Mononuclear cell (primary cell): Measurements from ENCODE around the gene MACROD1. TPM values are rescaled to one million over a fixed set of nuclear protein-coding genes. Genes with fewer than 3 reads are reported as not detected.
A peak's percentile ranks its signal among the peaks of the same experiment; 100 is the strongest.

Source experiments
- H3K27me3 ChIP-seq: 2 replicates; pipeline ENCODE4 v1.6.0; 2011; ENCODE audit warnings: low read length, control low read depth; ENCODE audit not compliant: insufficient read depth
- H3K4me1 ChIP-seq: 2 replicates; pipeline ENCODE4 v1.5.1; 2011; ENCODE audit warnings: mild to moderate bottlenecking, low read length, control low read depth; ENCODE audit not compliant: insufficient read depth
- H3K4me3 ChIP-seq: 2 replicates; pipeline ENCODE4 v1.5.1; 2011; ENCODE audit warnings: mild to moderate bottlenecking, low read length, moderate library complexity
- H3K9me3 ChIP-seq: 2 replicates; pipeline ENCODE4 v1.5.1; 2011; ENCODE audit warnings: low read depth, mild to moderate bottlenecking, control low read depth, low read length
- total RNA-seq: library from RNA; depleted of rRNA; stranded (reverse); fragments of >200 nt; gene quantifications from one replicate; pipeline ENCODE4 v1.2.3, GENCODE V29; 2012

Gene MACROD1
- total RNA-seq, 1 donor, result 4.0 TPM

- peaks cover 18% of the 10 kb centered on the region for H3K27me3 ChIP-seq
- no peak overlapping the region for H3K4me3 ChIP-seq
- H3K9me3 ChIP-seq, result no peaks in the 10 kb centered on the region
- peaks cover 14% of the 10 kb centered on the region for H3K4me1 ChIP-seq
These were observed 102.1 kb downstream of the MACROD1 start for GRCh38 chr11:64063777-64064176.

- Histone ChIP-seq H3K9me3 (no peaks in the 10 kb centered on the region), H3K4me1 (peaks cover 14% of the 10 kb centered on the region), H3K4me3 (no peak overlapping the region), H3K27me3 (peaks cover 18% of the 10 kb centered on the region)
These were observed 103.5 kb downstream of the MACROD1 start for GRCh38 chr11:64062185-64063039.

- Histone ChIP-seq H3K4me3 (peak overlapping the region; percentile 20), H3K9me3 (no peaks in the 10 kb centered on the region), H3K4me1 (peaks cover 14% of the 10 kb centered on the region), H3K27me3 (peaks cover 18% of the 10 kb centered on the region)
These were observed 105.0 kb downstream of the MACROD1 start for GRCh38 chr11:64060861-64061444.

GRCh38 chr11:64060263-64060860 lies 105.6 kb downstream of the MACROD1 start:
- Histone ChIP-seq H3K27me3 (peaks cover 18% of the 10 kb centered on the region), H3K4me1 (peaks cover 14% of the 10 kb centered on the region), H3K9me3 (no peaks in the 10 kb centered on the region), H3K4me3 (peak overlapping the region; percentile 20)

- Histone ChIP-seq H3K27me3 (peaks cover 18% of the 10 kb centered on the region), H3K9me3 (no peaks in the 10 kb centered on the region)
These were observed 106.4 kb downstream of the MACROD1 start for GRCh38 chr11:64059339-64060140.

GRCh38 chr11:64058494-64058893 lies 107.4 kb downstream of the MACROD1 start:
- Histone ChIP-seq H3K27me3 (peaks cover 18% of the 10 kb centered on the region), H3K9me3 (no peaks in the 10 kb centered on the region), H3K4me3 (no peak overlapping the region), H3K4me1 (peaks cover 14% of the 10 kb centered on the region)

More at GRCh38 chr11:64059339-64060140, 106.4 kb downstream of the MACROD1 start:
- Histone ChIP-seq H3K4me3 (no peak overlapping the region), H3K4me1 (peaks cover 14% of the 10 kb centered on the region)

- Histone ChIP-seq H3K4me1 (peaks cover 14% of the 10 kb centered on the region), H3K9me3 (no peaks in the 10 kb centered on the region), H3K27me3 (peaks cover 18% of the 10 kb centered on the region), H3K4me3 (no peak overlapping the region)
These were observed 108.0 kb downstream of the MACROD1 start for GRCh38 chr11:64057890-64058289.

- Histone ChIP-seq H3K4me1 (peaks cover 14% of the 10 kb centered on the region), H3K9me3 (no peaks in the 10 kb centered on the region), H3K27me3 (peaks cover 13% of the 10 kb centered on the region), H3K4me3 (no peak overlapping the region)
These were observed 109.1 kb downstream of the MACROD1 start for GRCh38 chr11:64056861-64057260.

GRCh38 chr11:64056213-64056785 lies 109.6 kb downstream of the MACROD1 start:
- peaks cover 10% of the 10 kb centered on the region for H3K27me3 ChIP-seq
- H3K9me3 ChIP-seq, result no peaks in the 10 kb centered on the region
- peaks cover 12% of the 10 kb centered on the region for H3K4me1 ChIP-seq
- no peak overlapping the region for H3K4me3 ChIP-seq

GRCh38 chr11:64055077-64055476 lies 110.8 kb downstream of the MACROD1 start:
- Histone ChIP-seq H3K9me3 (no peaks in the 10 kb centered on the region), H3K27me3 (no peaks in the 10 kb centered on the region), H3K4me3 (no peak overlapping the region), H3K4me1 (no peaks in the 10 kb centered on the region)

GRCh38 chr11:64053699-64054098 lies 112.2 kb downstream of the MACROD1 start:
- H3K4me1 ChIP-seq, result no peaks in the 10 kb centered on the region
- H3K9me3 ChIP-seq, result no peaks in the 10 kb centered on the region
- H3K27me3 ChIP-seq, result no peaks in the 10 kb centered on the region
- no peak overlapping the region for H3K4me3 ChIP-seq

- no peaks in the 10 kb centered on the region for H3K9me3 ChIP-seq
- H3K4me1 ChIP-seq, result no peaks in the 10 kb centered on the region
- no peaks in the 10 kb centered on the region for H3K27me3 ChIP-seq
- H3K4me3 ChIP-seq, result no peak overlapping the region
These were observed 112.8 kb downstream of the MACROD1 start for GRCh38 chr11:64052938-64053622.

GRCh38 chr11:64052436-64052835 lies 113.5 kb downstream of the MACROD1 start:
- Histone ChIP-seq H3K9me3 (no peaks in the 10 kb centered on the region), H3K4me1 (no peaks in the 10 kb centered on the region), H3K4me3 (no peak overlapping the region), H3K27me3 (no peaks in the 10 kb centered on the region)

GRCh38 chr11:64051297-64051696 lies 114.6 kb downstream of the MACROD1 start:
- no peaks in the 10 kb centered on the region for H3K27me3 ChIP-seq
- no peak overlapping the region for H3K4me3 ChIP-seq
- H3K4me1 ChIP-seq, result no peaks in the 10 kb centered on the region
- H3K9me3 ChIP-seq, result no peaks in the 10 kb centered on the region
